ENCODE data around the gene IMPA2. TPM values are rescaled to one million over a fixed set of nuclear protein-coding genes. Genes with fewer than 3 reads are reported as not detected.

IMPA2 gene
- total RNA-seq, 1 experiment from 2014 or later: 79.9 TPM

DNA sequence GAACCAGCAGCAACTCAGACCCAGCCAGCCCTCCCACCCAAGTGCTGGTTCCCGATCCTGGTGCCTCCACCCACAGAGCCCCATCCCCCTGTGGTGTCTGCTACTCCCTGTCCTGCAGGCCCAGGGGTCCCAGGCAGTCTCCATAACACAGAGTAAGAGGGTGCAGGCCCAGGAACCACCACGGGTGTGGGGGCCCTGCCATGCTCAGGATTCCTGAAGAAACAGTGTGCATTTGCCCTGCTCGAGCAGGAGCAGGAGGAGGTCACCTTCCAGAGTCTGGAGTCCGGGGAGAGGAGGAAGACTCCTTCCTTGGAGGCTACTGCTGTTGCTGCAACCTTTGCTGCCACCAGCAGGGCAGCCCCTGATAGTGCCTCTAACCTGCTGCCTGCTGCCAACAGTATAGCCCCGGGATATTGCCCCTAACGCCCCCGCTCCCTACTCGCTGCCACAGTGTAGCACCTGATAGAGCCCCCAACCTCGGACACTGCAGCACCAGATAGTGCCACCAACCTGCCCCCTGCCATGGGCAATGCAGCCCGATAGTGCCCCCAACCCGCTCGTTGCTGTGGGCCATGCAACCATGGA lies 65.5 kb downstream of the IMPA2 start:
- no peaks in the 10 kb centered on the region for H3K9me3 Mint-ChIP-seq (ENCODE audit: unreplicated experiment)
- TF ChIP-seq, protein P1, sequence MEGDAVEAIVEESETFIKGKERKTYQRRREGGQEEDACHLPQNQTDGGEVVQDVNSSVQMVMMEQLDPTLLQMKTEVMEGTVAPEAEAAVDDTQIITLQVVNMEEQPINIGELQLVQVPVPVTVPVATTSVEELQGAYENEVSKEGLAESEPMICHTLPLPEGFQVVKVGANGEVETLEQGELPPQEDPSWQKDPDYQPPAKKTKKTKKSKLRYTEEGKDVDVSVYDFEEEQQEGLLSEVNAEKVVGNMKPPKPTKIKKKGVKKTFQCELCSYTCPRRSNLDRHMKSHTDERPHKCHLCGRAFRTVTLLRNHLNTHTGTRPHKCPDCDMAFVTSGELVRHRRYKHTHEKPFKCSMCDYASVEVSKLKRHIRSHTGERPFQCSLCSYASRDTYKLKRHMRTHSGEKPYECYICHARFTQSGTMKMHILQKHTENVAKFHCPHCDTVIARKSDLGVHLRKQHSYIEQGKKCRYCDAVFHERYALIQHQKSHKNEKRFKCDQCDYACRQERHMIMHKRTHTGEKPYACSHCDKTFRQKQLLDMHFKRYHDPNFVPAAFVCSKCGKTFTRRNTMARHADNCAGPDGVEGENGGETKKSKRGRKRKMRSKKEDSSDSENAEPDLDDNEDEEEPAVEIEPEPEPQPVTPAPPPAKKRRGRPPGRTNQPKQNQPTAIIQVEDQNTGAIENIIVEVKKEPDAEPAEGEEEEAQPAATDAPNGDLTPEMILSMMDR (IDR thresholded peaks at IDR 0.05; ENCODE audit: insufficient read depth in 1 of 2, low read depth in 1 of 2, low read length in 1 of 2, severe bottlenecking in 1 of 2, unreplicated experiment in 1 of 2): no peak
- BruUV-seq (replicated peaks): no TSS peak
- H3K27me3 Mint-ChIP-seq (ENCODE audit: insufficient read depth, unreplicated experiment): peaks cover 15% of the 10 kb centered on the region
- H3K36me3 Mint-ChIP-seq (ENCODE audit: insufficient read depth, unreplicated experiment): no peaks in the 10 kb centered on the region
- CTCF ChIA-PET: no interaction called here
- intact Hi-C loops (cut with micrococcal nuclease; ENCODE audit: unreplicated experiment): no loop called here
- no peaks in the 10 kb centered on the region for H3K27me3 ChIP-seq (replicated peaks; ENCODE audit: control insufficient read depth, insufficient read depth, low read length)
- H3K4me1 Mint-ChIP-seq (ENCODE audit: low read depth, unreplicated experiment): no peaks in the 10 kb centered on the region
- H3K9me3 ChIP-seq: no peaks in the 10 kb centered on the region
- POLR2A ChIA-PET: no interaction called here
- H3K27ac Mint-ChIP-seq (ENCODE audit: unreplicated experiment): no peak overlapping the region
- H3K4me3 ChIP-seq (ENCODE audit: low read depth, low read length): no peak overlapping the region
- no peaks in the 10 kb centered on the region for H3K36me3 ChIP-seq (ENCODE audit: control insufficient read depth, insufficient read depth, low read length)
- DNase-seq: peak in 1 of 2 experiments; percentile 14
- H3K4me1 ChIP-seq: no peaks in the 10 kb centered on the region
- no peak overlapping the region for H3K4me3 Mint-ChIP-seq (ENCODE audit: unreplicated experiment)

DNA sequence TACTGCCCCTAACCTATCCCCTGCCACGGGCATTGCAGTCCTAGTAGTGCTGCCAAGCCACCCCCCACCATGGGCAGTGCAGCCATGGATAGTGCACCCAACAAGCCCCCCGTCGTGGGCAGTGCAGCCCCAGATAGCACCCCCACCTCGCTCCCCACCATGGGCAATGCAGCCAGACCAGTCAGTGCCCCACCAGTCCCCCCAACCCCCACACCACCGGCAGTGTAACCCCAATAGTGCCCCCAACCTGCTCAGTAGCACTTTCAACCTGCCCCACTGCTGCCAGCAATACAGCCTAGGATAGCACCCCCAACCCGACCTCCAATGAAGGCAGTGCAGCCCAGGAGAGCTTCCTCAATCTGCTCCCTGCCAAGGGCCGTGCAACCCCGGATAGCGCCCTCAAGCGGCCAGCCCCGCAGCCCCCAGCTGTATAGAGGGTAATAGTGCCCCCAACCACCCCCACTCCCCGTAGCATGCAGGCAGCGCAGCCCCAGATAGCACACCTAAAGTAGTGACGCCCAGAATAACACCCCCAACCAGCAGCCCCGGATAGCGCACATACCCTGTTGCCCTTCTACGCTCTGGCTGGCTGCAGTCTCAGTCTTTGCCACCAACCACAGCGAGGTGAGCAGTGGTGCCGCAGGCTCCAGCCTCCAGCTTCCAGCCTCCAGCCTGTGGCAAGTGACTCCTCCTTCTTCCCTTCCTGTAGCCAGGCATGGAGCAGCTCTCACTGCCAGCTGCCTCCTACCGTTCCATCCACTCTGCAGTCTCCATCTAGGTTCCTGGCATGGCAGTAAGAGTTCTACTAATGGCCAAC lies 66.9 kb downstream of the IMPA2 start:
- intact Hi-C loops (cut with micrococcal nuclease; ENCODE audit: unreplicated experiment): no loop called here
- no peak for DNase-seq
- ChIA-PET POLR2A (no interaction called here), CTCF (no interaction called here)
- Mint-ChIP-seq H3K9me3 (ENCODE audit: unreplicated experiment) (no peaks in the 10 kb centered on the region), H3K4me3 (ENCODE audit: unreplicated experiment) (no peak overlapping the region), H3K27me3 (ENCODE audit: insufficient read depth, unreplicated experiment) (peaks cover 20% of the 10 kb centered on the region), H3K36me3 (ENCODE audit: insufficient read depth, unreplicated experiment) (no peaks in the 10 kb centered on the region), H3K27ac (ENCODE audit: unreplicated experiment) (no peak overlapping the region), H3K4me1 (ENCODE audit: low read depth, unreplicated experiment) (no peaks in the 10 kb centered on the region)
- H3K27me3 ChIP-seq (replicated peaks; ENCODE audit: control insufficient read depth, insufficient read depth, low read length): no peaks in the 10 kb centered on the region
- H3K4me1 ChIP-seq: no peaks in the 10 kb centered on the region
- BruUV-seq (replicated peaks): no TSS peak
- no peaks in the 10 kb centered on the region for H3K36me3 ChIP-seq (ENCODE audit: control insufficient read depth, insufficient read depth, low read length)
- no peak overlapping the region for H3K4me3 ChIP-seq (ENCODE audit: low read depth, low read length)
- no peaks in the 10 kb centered on the region for H3K9me3 ChIP-seq
- TF ChIP-seq, protein P1 (IDR thresholded peaks at IDR 0.05; ENCODE audit: insufficient read depth in 1 of 2, low read depth in 1 of 2, low read length in 1 of 2, severe bottlenecking in 1 of 2, unreplicated experiment in 1 of 2): no peak

DNA sequence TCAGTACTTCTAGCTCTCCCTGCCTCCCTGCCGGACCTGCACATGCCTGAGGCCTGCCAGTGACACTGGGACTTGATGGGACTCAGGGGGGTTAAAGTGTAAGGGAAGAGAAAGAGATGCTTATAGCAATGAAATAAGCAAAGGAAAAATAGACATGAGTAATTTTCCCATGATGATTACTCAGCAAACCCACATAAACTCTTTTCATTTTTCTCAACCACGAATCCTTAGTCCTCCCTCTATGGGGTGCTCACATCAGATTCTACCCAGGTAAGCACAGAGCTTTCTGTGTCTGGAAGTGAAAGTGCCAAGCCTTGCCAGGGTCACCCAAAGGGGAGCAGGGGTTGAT lies 67.5 kb downstream of the IMPA2 start:
- Histone ChIP-seq H3K9me3 (no peaks in the 10 kb centered on the region), H3K4me1 (no peaks in the 10 kb centered on the region), H3K4me3 (ENCODE audit: low read depth, low read length) (no peak overlapping the region), H3K36me3 (ENCODE audit: control insufficient read depth, insufficient read depth, low read length) (no peaks in the 10 kb centered on the region), H3K27me3 (replicated peaks; ENCODE audit: control insufficient read depth, insufficient read depth, low read length) (no peaks in the 10 kb centered on the region)
- peaks cover 20% of the 10 kb centered on the region for H3K27me3 Mint-ChIP-seq (ENCODE audit: insufficient read depth, unreplicated experiment)
- no peaks in the 10 kb centered on the region for H3K36me3 Mint-ChIP-seq (ENCODE audit: insufficient read depth, unreplicated experiment)
- H3K4me3 Mint-ChIP-seq (ENCODE audit: unreplicated experiment): no peak overlapping the region
- no peak overlapping the region for H3K27ac Mint-ChIP-seq (ENCODE audit: unreplicated experiment)
- no peaks in the 10 kb centered on the region for H3K9me3 Mint-ChIP-seq (ENCODE audit: unreplicated experiment)
- ChIA-PET POLR2A (no interaction called here), CTCF (no interaction called here)
- no peak for DNase-seq
- intact Hi-C loops (cut with micrococcal nuclease; ENCODE audit: unreplicated experiment): no loop called here
- H3K4me1 Mint-ChIP-seq (ENCODE audit: low read depth, unreplicated experiment): no peaks in the 10 kb centered on the region
- TF ChIP-seq, protein P1 (IDR thresholded peaks at IDR 0.05; ENCODE audit: insufficient read depth in 1 of 2, low read depth in 1 of 2, low read length in 1 of 2, severe bottlenecking in 1 of 2, unreplicated experiment in 1 of 2): no peak
- BruUV-seq (replicated peaks): no TSS peak

Data from Caco-2 (cell line).